ENCODE results near the gene GRID2. TPM values are rescaled to one million over a fixed set of nuclear protein-coding genes. Genes with fewer than 3 reads are reported as not detected.

GRID2 gene
- total RNA-seq, 1 donor from 2014 or later = 0.17 TPM

DNA sequence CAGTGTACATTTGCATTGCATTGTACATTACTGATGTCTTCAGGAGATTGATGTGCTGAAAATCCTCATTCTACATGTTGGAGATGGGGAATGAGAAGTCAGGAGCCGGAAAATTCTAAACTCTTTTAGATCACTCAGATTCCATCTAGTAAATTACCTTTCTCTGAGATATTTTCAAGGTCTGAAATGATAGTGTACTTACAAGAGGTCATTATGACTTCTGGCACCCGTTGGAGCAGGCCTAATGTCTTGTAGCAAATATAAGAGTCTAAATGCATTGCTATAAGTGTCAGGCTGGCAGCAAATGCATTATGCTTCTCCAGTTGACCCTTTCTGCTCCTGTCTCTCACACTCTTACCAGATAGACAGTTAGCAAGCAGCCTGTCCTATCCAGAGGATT, 692.8 kb downstream of the GRID2 start:
- Histone ChIP-seq H3K27me3 (no peaks in the 10 kb centered on the region), H3K9me3 (ENCODE audit: low read depth) (no peaks in the 10 kb centered on the region), H3K4me3 (no peak overlapping the region), H3K27ac (no peak overlapping the region), H2AFZ (replicated peaks) (no peak overlapping the region), H4K20me1 (ENCODE audit: low read depth) (no peaks in the 10 kb centered on the region), H3F3A (ENCODE audit: low read depth) (no peaks in the 10 kb centered on the region), H3K36me3 (no peaks in the 10 kb centered on the region), H3K4me2 (no peak overlapping the region), H3K9ac (no peak overlapping the region), H3K4me1 (no peaks in the 10 kb centered on the region), H3K79me2 (ENCODE audit: low read depth) (no peaks in the 10 kb centered on the region)
- DNase-seq (ENCODE audit: low spot score) = no peak
- Mint-ChIP-seq H3K4me3 (no peak overlapping the region), H3K4me1 (no peaks in the 10 kb centered on the region), H3K27me3 (ENCODE audit: insufficient read depth, low read depth) (no peaks in the 10 kb centered on the region), H3K9me3 (no peaks in the 10 kb centered on the region), H3K36me3 (no peaks in the 10 kb centered on the region), H3K27ac (no peak overlapping the region)
- no peak for TF ChIP-seq EZH2phosphoT487 (IDR thresholded peaks at IDR 0.05)
- TF ChIP-seq EZH2 (IDR thresholded peaks at IDR 0.05) = no peak
- TF ChIP-seq, protein P1, sequence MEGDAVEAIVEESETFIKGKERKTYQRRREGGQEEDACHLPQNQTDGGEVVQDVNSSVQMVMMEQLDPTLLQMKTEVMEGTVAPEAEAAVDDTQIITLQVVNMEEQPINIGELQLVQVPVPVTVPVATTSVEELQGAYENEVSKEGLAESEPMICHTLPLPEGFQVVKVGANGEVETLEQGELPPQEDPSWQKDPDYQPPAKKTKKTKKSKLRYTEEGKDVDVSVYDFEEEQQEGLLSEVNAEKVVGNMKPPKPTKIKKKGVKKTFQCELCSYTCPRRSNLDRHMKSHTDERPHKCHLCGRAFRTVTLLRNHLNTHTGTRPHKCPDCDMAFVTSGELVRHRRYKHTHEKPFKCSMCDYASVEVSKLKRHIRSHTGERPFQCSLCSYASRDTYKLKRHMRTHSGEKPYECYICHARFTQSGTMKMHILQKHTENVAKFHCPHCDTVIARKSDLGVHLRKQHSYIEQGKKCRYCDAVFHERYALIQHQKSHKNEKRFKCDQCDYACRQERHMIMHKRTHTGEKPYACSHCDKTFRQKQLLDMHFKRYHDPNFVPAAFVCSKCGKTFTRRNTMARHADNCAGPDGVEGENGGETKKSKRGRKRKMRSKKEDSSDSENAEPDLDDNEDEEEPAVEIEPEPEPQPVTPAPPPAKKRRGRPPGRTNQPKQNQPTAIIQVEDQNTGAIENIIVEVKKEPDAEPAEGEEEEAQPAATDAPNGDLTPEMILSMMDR (IDR thresholded peaks at IDR 0.05) = no peak

DNA sequence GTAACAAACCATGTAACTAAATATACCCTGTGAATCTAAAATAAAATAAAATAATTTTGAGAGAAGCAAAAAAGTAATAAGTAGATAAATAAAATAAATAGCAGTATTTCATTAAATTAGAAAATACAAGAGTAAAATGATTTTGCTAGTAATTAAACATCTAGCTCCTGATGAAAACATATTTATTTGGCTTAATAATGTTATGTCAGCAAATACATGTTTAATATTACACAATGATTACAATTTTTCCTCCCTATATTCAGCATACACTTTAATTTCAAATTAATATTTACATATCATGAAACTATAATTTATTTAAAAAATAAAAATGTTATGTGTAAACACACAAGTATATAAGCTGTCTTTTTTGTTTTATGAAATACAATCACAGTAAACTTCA, 697.1 kb downstream of the GRID2 start:
- H4K20me1 ChIP-seq (ENCODE audit: low read depth) = no peaks in the 10 kb centered on the region
- no peak overlapping the region for H2AFZ ChIP-seq (replicated peaks)
- no peaks in the 10 kb centered on the region for H3K27me3 Mint-ChIP-seq (ENCODE audit: insufficient read depth, low read depth)
- DNase-seq (ENCODE audit: low spot score) = no peak
- TF ChIP-seq EZH2 (IDR thresholded peaks at IDR 0.05) (no peak), EZH2phosphoT487 (IDR thresholded peaks at IDR 0.05) (no peak)
- TF ChIP-seq, protein P1 (IDR thresholded peaks at IDR 0.05) = no peak
- H3K4me1 ChIP-seq = no peaks in the 10 kb centered on the region
- H3K36me3 ChIP-seq = no peaks in the 10 kb centered on the region
- H3K27ac Mint-ChIP-seq = no peak overlapping the region
- no peaks in the 10 kb centered on the region for H3K9me3 Mint-ChIP-seq
- H3K9ac ChIP-seq = no peak overlapping the region
- no peaks in the 10 kb centered on the region for H3K9me3 ChIP-seq (ENCODE audit: low read depth)
- H3K4me1 Mint-ChIP-seq = no peaks in the 10 kb centered on the region
- no peaks in the 10 kb centered on the region for H3F3A ChIP-seq (ENCODE audit: low read depth)
- H3K4me3 Mint-ChIP-seq = no peak overlapping the region
- H3K79me2 ChIP-seq (ENCODE audit: low read depth) = no peaks in the 10 kb centered on the region
- no peak overlapping the region for H3K4me3 ChIP-seq
- no peaks in the 10 kb centered on the region for H3K27me3 ChIP-seq
- no peaks in the 10 kb centered on the region for H3K36me3 Mint-ChIP-seq
- no peak overlapping the region for H3K4me2 ChIP-seq
- H3K27ac ChIP-seq = no peak overlapping the region

DNA sequence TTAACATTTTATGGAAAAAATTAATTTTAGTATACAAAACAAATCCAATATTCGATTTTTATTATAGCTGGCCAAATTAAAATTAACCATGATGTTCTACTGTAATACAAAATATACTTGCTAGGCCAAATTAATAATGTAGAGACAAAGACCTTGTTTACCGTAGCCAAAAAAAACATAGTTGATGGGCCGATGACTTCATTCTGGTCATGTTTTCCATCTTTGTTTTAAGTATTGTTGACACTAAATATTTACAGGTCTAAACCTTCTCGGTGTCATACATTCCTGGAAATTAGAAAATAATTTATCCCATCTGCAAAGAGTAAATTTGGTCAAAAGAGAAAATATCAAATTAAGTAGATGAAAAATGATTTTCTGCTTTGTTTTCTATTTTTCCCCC, 698.5 kb downstream of the GRID2 start:
- no peaks in the 10 kb centered on the region for H3K36me3 Mint-ChIP-seq
- Histone ChIP-seq H3K9me3 (ENCODE audit: low read depth) (no peaks in the 10 kb centered on the region), H3K27me3 (no peaks in the 10 kb centered on the region), H3K36me3 (no peaks in the 10 kb centered on the region), H4K20me1 (ENCODE audit: low read depth) (no peaks in the 10 kb centered on the region), H3K9ac (no peak overlapping the region), H3F3A (ENCODE audit: low read depth) (no peaks in the 10 kb centered on the region), H2AFZ (replicated peaks) (no peak overlapping the region), H3K4me1 (no peaks in the 10 kb centered on the region), H3K4me2 (no peak overlapping the region), H3K4me3 (no peak overlapping the region), H3K27ac (no peak overlapping the region), H3K79me2 (ENCODE audit: low read depth) (no peaks in the 10 kb centered on the region)
- TF ChIP-seq EZH2phosphoT487 (IDR thresholded peaks at IDR 0.05) = no peak
- TF ChIP-seq, protein P1 (IDR thresholded peaks at IDR 0.05) = no peak
- no peak for TF ChIP-seq EZH2 (IDR thresholded peaks at IDR 0.05)
- no peaks in the 10 kb centered on the region for H3K9me3 Mint-ChIP-seq
- H3K27me3 Mint-ChIP-seq (ENCODE audit: insufficient read depth, low read depth) = no peaks in the 10 kb centered on the region
- no peaks in the 10 kb centered on the region for H3K4me1 Mint-ChIP-seq
- no peak overlapping the region for H3K27ac Mint-ChIP-seq
- H3K4me3 Mint-ChIP-seq = no peak overlapping the region
- DNase-seq (ENCODE audit: low spot score) = no peak
